Measurements from ENCODE around the gene PTPRCAP.

Gene PTPRCAP

GRCh38 chr11:67423891-67424613 lies 13.4 kb downstream of the PTPRCAP start:
- no peak for DNase-seq (ENCODE audit: low spot score)

- DNase-seq (ENCODE audit: low spot score) = no peak
Measured at GRCh38 chr11:67423466-67423865, 14.0 kb downstream of the PTPRCAP start.

- DNase-seq (ENCODE audit: low spot score) = no peak
Measured at GRCh38 chr11:67422891-67423290, 14.6 kb downstream of the PTPRCAP start.

GRCh38 chr11:67421430-67422031 lies 16.0 kb downstream of the PTPRCAP start:
- DNase-seq (ENCODE audit: low spot score) = no peak

- DNase-seq (ENCODE audit: low spot score) = peak; percentile 94
Measured at GRCh38 chr11:67420646-67421429, 16.6 kb downstream of the PTPRCAP start.

- no peak for DNase-seq (ENCODE audit: low spot score)
Measured at GRCh38 chr11:67420147-67420645, 17.3 kb downstream of the PTPRCAP start.

- DNase-seq (ENCODE audit: low spot score) = no peak
Measured at GRCh38 chr11:67419325-67420049, 18.0 kb downstream of the PTPRCAP start.

- no peak for DNase-seq (ENCODE audit: low spot score)
Measured at GRCh38 chr11:67418476-67419281, 18.8 kb downstream of the PTPRCAP start.

GRCh38 chr11:67417425-67417824 lies 20.1 kb downstream of the PTPRCAP start:
- no peak for DNase-seq (ENCODE audit: low spot score)

- DNase-seq (ENCODE audit: low spot score) = no peak
Measured at GRCh38 chr11:67416416-67417335, 20.8 kb downstream of the PTPRCAP start.

GRCh38 chr11:67415501-67416304 lies 21.8 kb downstream of the PTPRCAP start, which contains the start of gene CARNS1:
Gene CARNS1 (plus strand): TSS chr11:67415678. CDS start chr11:67416200, 522 bp downstream.
- DNase-seq (ENCODE audit: low spot score) = no peak

GRCh38 chr11:67413266-67413849 lies 24.1 kb downstream of the PTPRCAP start:
- no peak for DNase-seq (ENCODE audit: low spot score)

GRCh38 chr11:67412495-67413179 lies 24.8 kb downstream of the PTPRCAP start:
- DNase-seq (ENCODE audit: low spot score) = no peak

GRCh38 chr11:67411785-67412152 lies 25.7 kb downstream of the PTPRCAP start:
- no peak for DNase-seq (ENCODE audit: low spot score)

GRCh38 chr11:67410984-67411784 lies 26.3 kb downstream of the PTPRCAP start:
- DNase-seq (ENCODE audit: low spot score) = no peak

GRCh38 chr11:67410369-67410831 lies 27.1 kb downstream of the PTPRCAP start:
- DNase-seq (ENCODE audit: low spot score) = no peak

GRCh38 chr11:67409781-67410368 lies 27.6 kb downstream of the PTPRCAP start:
- no peak for DNase-seq (ENCODE audit: low spot score)

All from LoVo (cell line).